ENCODE measurements around the gene PLIN3. TPM values are rescaled to one million over a fixed set of nuclear protein-coding genes. Genes with fewer than 3 reads are reported as not detected.

Gene PLIN3
- total RNA-seq, 1 donor from 2014 or later, result 44.5 TPM

DNA sequence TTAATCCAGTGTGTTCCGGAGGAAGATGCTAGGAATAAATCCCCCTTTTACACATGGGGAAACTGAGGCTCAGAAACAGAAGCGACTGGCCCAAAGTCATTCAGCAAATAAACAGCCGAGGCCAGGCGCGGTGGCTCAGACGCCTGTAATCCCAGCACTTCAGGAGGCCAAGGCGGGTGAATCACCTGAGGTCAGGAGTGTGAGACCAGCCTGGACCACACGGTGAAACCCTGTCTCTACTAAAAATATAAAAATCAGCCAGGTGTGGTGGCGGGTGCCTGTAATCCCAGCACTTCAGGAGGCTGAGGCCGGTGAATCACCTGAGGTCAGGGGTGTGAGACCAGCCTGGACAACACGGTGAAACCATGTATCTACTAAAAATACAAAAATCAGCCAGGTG is 11.6 kb upstream of the PLIN3 start:
- TF ChIP-seq, protein P1, sequence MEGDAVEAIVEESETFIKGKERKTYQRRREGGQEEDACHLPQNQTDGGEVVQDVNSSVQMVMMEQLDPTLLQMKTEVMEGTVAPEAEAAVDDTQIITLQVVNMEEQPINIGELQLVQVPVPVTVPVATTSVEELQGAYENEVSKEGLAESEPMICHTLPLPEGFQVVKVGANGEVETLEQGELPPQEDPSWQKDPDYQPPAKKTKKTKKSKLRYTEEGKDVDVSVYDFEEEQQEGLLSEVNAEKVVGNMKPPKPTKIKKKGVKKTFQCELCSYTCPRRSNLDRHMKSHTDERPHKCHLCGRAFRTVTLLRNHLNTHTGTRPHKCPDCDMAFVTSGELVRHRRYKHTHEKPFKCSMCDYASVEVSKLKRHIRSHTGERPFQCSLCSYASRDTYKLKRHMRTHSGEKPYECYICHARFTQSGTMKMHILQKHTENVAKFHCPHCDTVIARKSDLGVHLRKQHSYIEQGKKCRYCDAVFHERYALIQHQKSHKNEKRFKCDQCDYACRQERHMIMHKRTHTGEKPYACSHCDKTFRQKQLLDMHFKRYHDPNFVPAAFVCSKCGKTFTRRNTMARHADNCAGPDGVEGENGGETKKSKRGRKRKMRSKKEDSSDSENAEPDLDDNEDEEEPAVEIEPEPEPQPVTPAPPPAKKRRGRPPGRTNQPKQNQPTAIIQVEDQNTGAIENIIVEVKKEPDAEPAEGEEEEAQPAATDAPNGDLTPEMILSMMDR (IDR thresholded peaks at IDR 0.05), result no peak
- intact Hi-C loops (cut with DNase I), result no loop called here
- no peaks in the 10 kb centered on the region for H3K9me3 ChIP-seq
- H3K36me3 ChIP-seq, result no peaks in the 10 kb centered on the region
- ATAC-seq (no peak), DNase-seq (no peak)
- no peaks in the 10 kb centered on the region for H3K4me1 ChIP-seq
- no peak overlapping the region for H3K27ac ChIP-seq
- peaks cover 11% of the 10 kb centered on the region for H3K27me3 ChIP-seq (ENCODE audit: low read depth)
- no peak overlapping the region for H3K4me3 ChIP-seq

DNA sequence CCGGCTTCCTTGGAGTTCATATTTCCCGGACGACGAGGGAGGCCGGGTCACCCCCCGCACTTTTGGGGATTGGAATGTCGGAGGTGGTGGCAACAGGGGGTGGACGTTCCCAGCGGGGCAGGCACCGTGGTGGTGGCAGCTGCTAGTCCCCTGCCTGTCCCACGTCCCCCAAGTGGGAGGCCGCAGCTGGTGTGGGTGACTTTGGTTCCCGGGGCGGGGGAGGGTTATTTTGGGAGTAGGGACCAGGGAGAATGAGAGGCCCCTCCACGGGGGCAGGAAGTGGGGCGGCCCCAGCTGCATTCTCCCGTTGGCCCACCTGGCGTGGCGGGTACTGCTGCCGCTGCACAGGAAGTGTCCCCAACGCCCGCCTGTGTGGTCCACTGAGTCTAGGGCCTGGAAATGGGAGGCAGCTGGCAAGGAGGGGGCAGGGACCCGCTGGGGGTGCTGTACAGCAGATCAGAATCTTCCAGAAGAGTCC is 11.1 kb upstream of the PLIN3 start:
- no peak for DNase-seq
- no peaks in the 10 kb centered on the region for H3K9me3 ChIP-seq
- no peaks in the 10 kb centered on the region for H3K36me3 ChIP-seq

GRCh38 chr19:4877753-4878490 is 10.5 kb upstream of the PLIN3 start:
- Histone ChIP-seq H3K4me3 (no peak overlapping the region), H3K36me3 (no peaks in the 10 kb centered on the region), H3K4me1 (no peaks in the 10 kb centered on the region), H3K27ac (no peak overlapping the region), H3K9me3 (no peaks in the 10 kb centered on the region), H3K27me3 (ENCODE audit: low read depth) (peaks cover 11% of the 10 kb centered on the region)
- TF ChIP-seq, protein P1 (IDR thresholded peaks at IDR 0.05), result no peak
- no peak for ATAC-seq
- DNase-seq, result no peak
- intact Hi-C loops (cut with DNase I), result no loop called here

More for the DNA sequence above, 11.1 kb upstream of the PLIN3 start:
- TF ChIP-seq, protein P1 (IDR thresholded peaks at IDR 0.05), result no peak
- Histone ChIP-seq H3K27ac (no peak overlapping the region), H3K27me3 (ENCODE audit: low read depth) (peaks cover 11% of the 10 kb centered on the region), H3K4me1 (no peaks in the 10 kb centered on the region), H3K4me3 (no peak overlapping the region)
- no peak for ATAC-seq
- intact Hi-C loops (cut with DNase I), result no loop called here

GRCh38 chr19:4873930-4874329 is 6.5 kb upstream of the PLIN3 start:
- no peak overlapping the region for H3K27ac ChIP-seq
- DNase-seq (no peak), ATAC-seq (no peak)
- peaks cover 11% of the 10 kb centered on the region for H3K27me3 ChIP-seq (ENCODE audit: low read depth)
- intact Hi-C loops (cut with DNase I), result no loop called here
- H3K4me1 ChIP-seq, result no peaks in the 10 kb centered on the region
- TF ChIP-seq, protein P1 (IDR thresholded peaks at IDR 0.05), result no peak
- H3K4me3 ChIP-seq, result no peak overlapping the region
- H3K9me3 ChIP-seq, result no peaks in the 10 kb centered on the region
- H3K36me3 ChIP-seq, result no peaks in the 10 kb centered on the region

GRCh38 chr19:4871711-4872110 is 4.2 kb upstream of the PLIN3 start:
- TF ChIP-seq, protein P1 (IDR thresholded peaks at IDR 0.05), result no peak
- Histone ChIP-seq H3K4me3 (no peak overlapping the region), H3K27ac (no peak overlapping the region), H3K36me3 (no peaks in the 10 kb centered on the region), H3K4me1 (peaks cover 11% of the 10 kb centered on the region), H3K27me3 (ENCODE audit: low read depth) (no peaks in the 10 kb centered on the region), H3K9me3 (no peaks in the 10 kb centered on the region)
- intact Hi-C loops (cut with DNase I), result no loop called here
- DNase-seq (no peak), ATAC-seq (no peak)
